Measurements from ENCODE around the gene COL26A1. TPM values are rescaled to one million over a fixed set of nuclear protein-coding genes. Genes with fewer than 3 reads are reported as not detected.
A peak's percentile ranks its signal among the peaks of the same experiment; 100 is the strongest.
"Not testable (repeated sequence)": the region's sequence is repeated elsewhere in the genome, so short reads cannot be mapped to it uniquely, and the experiment has no call there.

COL26A1 gene
- total RNA-seq, 3 donors from 2014 or later (not counting 1 experiment from before 2014, with no cell fraction given): 0.16 TPM; not detected in 2

- no peaks in the 10 kb centered on the region for H3K9me3 Mint-ChIP-seq
- Histone ChIP-seq H3K4me3 (ENCODE audit: low read length) (no peak overlapping the region), H3K4me1 (ENCODE audit: control insufficient read depth, insufficient read depth, low read length) (peaks cover 2% of the 10 kb centered on the region), H3K9me3 (ENCODE audit: control insufficient read depth, insufficient read depth, low read length) (no peaks in the 10 kb centered on the region), H3K27ac (ENCODE audit: low read length) (no peak overlapping the region), H3K36me3 (ENCODE audit: control insufficient read depth, insufficient read depth, low read length) (no peaks in the 10 kb centered on the region), H3K27me3 (ENCODE audit: control insufficient read depth, insufficient read depth, low read length) (no peaks in the 10 kb centered on the region)
- H3K27me3 Mint-ChIP-seq (ENCODE audit: low read depth in 2 of 2): no peaks in the 10 kb centered on the region
- 68% methylated on average over 12 of the region's 12 CpGs for WGBS (ENCODE audit: insufficient coverage)
- no peak for TF ChIP-seq CTCF (IDR thresholded peaks at IDR 0.05)
- no peak overlapping the region for H3K27ac Mint-ChIP-seq
- intact Hi-C loops (cut with micrococcal nuclease): loop anchor here (1.0 kb wide), 1 partner anchor 670 kb away; no protein-coding TSS in a partner anchor
- ATAC-seq: peak in 1 of 3 donors; percentile 8
- peak in 1 of 2 donors; percentile 8 for DNase-seq
- H3K4me1 Mint-ChIP-seq: no peaks in the 10 kb centered on the region
- H3K4me3 Mint-ChIP-seq: no peak overlapping the region
- no peaks in the 10 kb centered on the region for H3K36me3 Mint-ChIP-seq
These were observed 239.4 kb downstream of the COL26A1 start for GRCh38 chr7:101602082-101602481.

GRCh38 chr7:101602484-101603241 is 240.0 kb downstream of the COL26A1 start:
- H3K9me3 ChIP-seq (ENCODE audit: control insufficient read depth, insufficient read depth, low read length): no peaks in the 10 kb centered on the region
- no peaks in the 10 kb centered on the region for H3K36me3 ChIP-seq (ENCODE audit: control insufficient read depth, insufficient read depth, low read length)
- no peak overlapping the region for H3K27ac ChIP-seq (ENCODE audit: low read length)
- 53% methylated on average over 25 of the region's 25 CpGs for WGBS (ENCODE audit: insufficient coverage)
- no peak overlapping the region for H3K4me3 ChIP-seq (ENCODE audit: low read length)
- Mint-ChIP-seq H3K9me3 (no peaks in the 10 kb centered on the region), H3K27me3 (ENCODE audit: low read depth in 2 of 2) (no peaks in the 10 kb centered on the region), H3K27ac (no peak overlapping the region), H3K4me3 (no peak overlapping the region), H3K4me1 (no peaks in the 10 kb centered on the region), H3K36me3 (no peaks in the 10 kb centered on the region)
- intact Hi-C loops (cut with micrococcal nuclease): loop anchor here (1.0 kb wide), 1 partner anchor 670 kb away; no protein-coding TSS in a partner anchor
- ATAC-seq: peak; percentile 68 to 91 (median 77)
- DNase-seq: peak; percentile 61 to 81
- TF ChIP-seq CTCF (IDR thresholded peaks at IDR 0.05): peak; percentile 75
- H3K27me3 ChIP-seq (ENCODE audit: control insufficient read depth, insufficient read depth, low read length): no peaks in the 10 kb centered on the region
- H3K4me1 ChIP-seq (ENCODE audit: control insufficient read depth, insufficient read depth, low read length): peaks cover 2% of the 10 kb centered on the region

GRCh38 chr7:101604331-101604933 is 241.8 kb downstream of the COL26A1 start:
- H3K4me1 ChIP-seq (ENCODE audit: control insufficient read depth, insufficient read depth, low read length): peaks cover 2% of the 10 kb centered on the region
- Mint-ChIP-seq H3K27ac (no peak overlapping the region), H3K9me3 (no peaks in the 10 kb centered on the region), H3K4me3 (no peak overlapping the region), H3K27me3 (ENCODE audit: low read depth in 2 of 2) (no peaks in the 10 kb centered on the region), H3K36me3 (no peaks in the 10 kb centered on the region), H3K4me1 (no peaks in the 10 kb centered on the region)
- 74% methylated on average over 5 of the region's 5 CpGs for WGBS (ENCODE audit: insufficient coverage)
- TF ChIP-seq CTCF (IDR thresholded peaks at IDR 0.05): no peak
- no peak for DNase-seq
- H3K36me3 ChIP-seq (ENCODE audit: control insufficient read depth, insufficient read depth, low read length): no peaks in the 10 kb centered on the region
- no peak for ATAC-seq
- H3K27me3 ChIP-seq (ENCODE audit: control insufficient read depth, insufficient read depth, low read length): no peaks in the 10 kb centered on the region
- H3K27ac ChIP-seq (ENCODE audit: low read length): no peak overlapping the region
- no peak overlapping the region for H3K4me3 ChIP-seq (ENCODE audit: low read length)
- H3K9me3 ChIP-seq (ENCODE audit: control insufficient read depth, insufficient read depth, low read length): no peaks in the 10 kb centered on the region
- intact Hi-C loops (cut with micrococcal nuclease): no loop called here

- not testable (repeated sequence) for H3K4me1 Mint-ChIP-seq
These were observed 242.3 kb downstream of the COL26A1 start for GRCh38 chr7:101604934-101605332.

More at GRCh38 chr7:101604934-101605332, 242.3 kb downstream of the COL26A1 start:
- WGBS (ENCODE audit: insufficient coverage): 86% methylated on average over 2 of the region's 2 CpGs
- H3K27ac ChIP-seq (ENCODE audit: low read length); ATAC-seq; H3K4me3 Mint-ChIP-seq; H3K27me3 Mint-ChIP-seq (ENCODE audit: low read depth in 2 of 2); H3K9me3 Mint-ChIP-seq; intact Hi-C loops (cut with micrococcal nuclease); H3K27ac Mint-ChIP-seq; H3K36me3 Mint-ChIP-seq; H3K9me3 ChIP-seq (ENCODE audit: control insufficient read depth, insufficient read depth, low read length); H3K27me3 ChIP-seq (ENCODE audit: control insufficient read depth, insufficient read depth, low read length); H3K36me3 ChIP-seq (ENCODE audit: control insufficient read depth, insufficient read depth, low read length); H3K4me3 ChIP-seq (ENCODE audit: low read length); H3K4me1 ChIP-seq (ENCODE audit: control insufficient read depth, insufficient read depth, low read length); DNase-seq: not testable (repeated sequence)
